CD4-positive, alpha-beta T cell treated with Interleukin-15 for 4 hours (primary cell): ENCODE measurements around the gene ARRDC3.

Source experiments
- DNase-seq: peaks from one replicate; pipeline ENCODE4 v3.0.0-alpha.2; 2020; ENCODE audit warnings: low spot score

Gene ARRDC3

DNA sequence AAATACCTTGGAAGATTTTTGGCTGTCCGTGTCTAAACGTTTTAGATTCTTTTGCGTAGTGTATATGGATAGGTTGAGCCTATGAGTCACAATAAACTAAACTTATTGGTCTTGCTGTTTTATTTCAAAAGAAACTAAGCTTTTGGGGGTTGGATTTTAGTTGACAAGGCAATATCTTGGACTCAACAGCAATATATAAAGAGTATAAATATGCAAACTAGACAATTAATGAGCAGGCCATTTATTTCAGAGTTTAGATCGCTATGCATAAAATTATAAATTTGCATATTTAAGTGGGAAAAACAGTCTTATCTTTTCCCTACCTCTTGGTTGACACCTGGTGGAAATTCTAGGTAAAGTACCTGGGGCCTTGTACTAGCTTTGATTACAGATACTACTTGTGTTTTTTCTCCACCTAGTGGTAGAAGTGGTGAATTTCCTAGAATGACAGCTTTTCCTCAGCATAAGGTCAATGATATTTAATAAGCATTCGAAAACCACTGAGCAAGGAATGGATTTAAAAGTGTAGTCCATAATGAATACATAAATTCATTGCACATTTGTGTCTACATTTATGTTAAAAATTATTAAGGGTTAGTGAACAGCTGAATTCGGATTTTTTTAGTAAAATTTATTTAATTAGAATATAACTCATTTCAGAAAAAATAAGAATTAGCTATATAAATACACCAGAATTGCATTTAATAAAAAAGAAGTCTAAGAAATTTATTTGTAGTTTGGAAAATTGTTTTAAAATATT is 1.7 kb upstream of the ARRDC3 start:
- DNase-seq = peak; percentile 90

DNA sequence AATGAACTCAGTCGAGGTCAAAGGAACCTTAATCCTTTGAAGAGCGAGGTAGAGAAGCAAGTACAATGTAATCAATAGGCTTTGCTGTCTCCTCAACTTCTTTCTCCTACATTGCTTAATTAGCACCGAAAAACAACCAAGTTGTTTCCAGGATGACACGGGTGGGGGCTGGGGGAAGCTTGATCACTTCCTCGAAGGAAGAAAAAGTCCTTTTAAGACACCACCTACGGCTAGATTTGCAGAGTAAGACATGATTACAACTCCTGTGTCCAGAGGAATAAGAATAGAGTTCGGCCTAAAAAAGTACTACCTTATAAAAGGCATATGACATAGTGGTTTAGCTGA is 811 bp upstream of the ARRDC3 start:
- DNase-seq = peak; percentile 23

DNA sequence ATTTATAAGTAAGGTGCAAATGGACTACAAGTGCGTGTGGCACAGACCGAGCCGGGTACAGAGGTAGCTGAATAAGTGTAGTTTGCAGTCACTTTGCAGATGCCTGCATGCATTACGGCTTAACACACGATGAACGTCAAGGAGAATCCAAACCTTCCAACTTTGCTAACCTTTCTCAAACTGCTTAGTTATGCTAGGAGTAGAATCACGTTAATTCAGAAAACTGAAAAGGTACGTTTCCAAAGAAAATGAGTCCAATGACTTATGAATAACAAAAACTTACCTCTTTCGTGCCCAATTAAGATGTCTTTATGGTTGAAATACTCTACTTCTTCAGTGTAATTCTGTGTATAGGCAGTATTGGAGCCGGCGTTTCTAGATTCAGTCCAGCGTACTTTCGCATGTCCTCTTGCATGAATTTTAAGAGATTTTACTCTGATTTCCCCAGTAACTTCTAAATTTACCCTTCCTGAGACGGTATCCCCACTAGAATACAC is 539 bp downstream of the ARRDC3 start:
- peak; percentile 44 for DNase-seq

DNA sequence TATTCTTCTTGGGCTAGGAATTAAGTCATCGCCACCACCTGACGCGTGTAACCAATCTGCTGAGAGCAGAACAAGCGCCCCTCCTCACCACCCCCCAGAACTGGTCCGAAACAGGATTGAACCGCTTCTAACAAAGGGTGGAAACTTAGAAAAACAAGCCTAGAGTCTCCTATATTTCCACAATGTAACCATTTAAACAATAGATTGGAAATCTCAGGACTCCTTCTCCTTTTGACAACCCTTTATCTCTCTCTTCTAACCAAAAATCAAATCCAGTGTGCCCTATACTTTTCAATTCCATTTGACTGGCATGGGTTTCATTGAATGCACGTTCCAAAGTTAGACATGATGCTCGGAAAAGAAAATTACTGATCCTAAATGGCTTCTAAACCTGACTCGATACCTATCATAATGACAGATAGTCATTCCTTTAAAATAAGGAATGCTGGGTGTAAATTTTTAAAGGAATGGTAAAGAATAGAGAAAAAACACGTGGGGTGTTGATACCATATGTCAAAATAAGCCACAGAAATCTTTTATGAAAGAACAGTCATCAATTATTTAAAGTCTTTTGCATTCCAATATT is 1.2 kb downstream of the ARRDC3 start:
- DNase-seq = peak; percentile 88

DNA sequence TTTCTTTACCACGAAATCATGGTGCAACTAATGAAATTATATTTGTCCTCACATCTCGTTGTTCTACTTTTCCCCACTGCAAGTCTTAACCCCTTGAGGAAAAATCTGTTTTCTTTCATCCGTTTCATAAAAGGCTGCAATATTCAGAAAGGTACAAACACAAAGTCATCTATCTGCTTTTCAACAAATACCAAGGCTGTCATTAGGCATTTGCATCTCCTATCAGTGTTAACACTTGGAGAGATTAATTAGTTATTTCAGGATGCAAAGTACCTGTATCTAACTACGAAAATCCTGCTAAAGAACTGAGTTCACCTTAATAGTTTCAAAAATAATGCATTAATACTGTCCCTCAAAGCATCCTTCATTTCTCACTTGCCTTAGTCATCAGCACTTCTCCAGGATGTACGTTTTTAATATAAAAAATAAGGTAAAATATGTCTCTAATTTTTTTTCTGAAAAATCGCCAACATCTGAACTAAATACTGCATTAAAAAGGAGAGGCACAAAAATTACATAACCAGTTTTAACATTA is 1.8 kb downstream of the ARRDC3 start:
- no peak for DNase-seq

DNA sequence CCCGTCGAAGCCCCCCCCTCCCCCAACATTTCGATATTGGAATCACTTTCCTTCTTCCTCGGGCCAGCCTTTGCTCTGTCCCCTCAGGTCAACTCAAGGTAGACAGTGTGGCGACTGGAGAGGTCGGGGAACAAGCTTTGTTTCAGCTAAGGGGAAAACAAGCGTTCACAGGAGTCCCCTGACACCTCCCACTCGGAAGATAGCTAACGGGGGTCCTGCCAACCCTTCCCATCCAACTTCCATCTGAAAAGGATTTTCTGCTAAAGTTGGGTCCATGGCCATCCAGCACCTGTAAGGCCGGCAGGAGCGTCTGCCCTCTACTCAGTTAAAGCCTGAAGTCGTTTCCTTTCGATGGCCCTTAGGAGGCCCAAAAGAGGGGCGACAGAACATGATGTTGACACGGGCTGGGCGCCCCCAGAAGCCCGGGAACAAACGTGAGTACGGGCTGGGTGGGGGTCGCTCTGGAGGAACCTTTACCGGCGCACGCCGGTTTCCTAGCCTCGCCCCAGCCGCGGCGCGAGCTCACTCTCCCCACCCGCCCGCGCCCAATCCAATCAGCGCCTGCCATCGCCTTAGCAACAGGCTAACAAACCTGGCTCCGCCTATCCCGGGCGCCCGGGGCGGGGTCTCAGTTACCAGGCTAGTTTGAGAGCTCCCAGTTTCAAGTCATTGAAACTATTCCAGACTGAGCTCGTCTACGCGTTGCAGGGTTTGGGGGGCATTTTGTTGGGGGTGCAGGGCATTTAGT is 2.5 kb downstream of the ARRDC3 start:
- peak; percentile 99 for DNase-seq

DNA sequence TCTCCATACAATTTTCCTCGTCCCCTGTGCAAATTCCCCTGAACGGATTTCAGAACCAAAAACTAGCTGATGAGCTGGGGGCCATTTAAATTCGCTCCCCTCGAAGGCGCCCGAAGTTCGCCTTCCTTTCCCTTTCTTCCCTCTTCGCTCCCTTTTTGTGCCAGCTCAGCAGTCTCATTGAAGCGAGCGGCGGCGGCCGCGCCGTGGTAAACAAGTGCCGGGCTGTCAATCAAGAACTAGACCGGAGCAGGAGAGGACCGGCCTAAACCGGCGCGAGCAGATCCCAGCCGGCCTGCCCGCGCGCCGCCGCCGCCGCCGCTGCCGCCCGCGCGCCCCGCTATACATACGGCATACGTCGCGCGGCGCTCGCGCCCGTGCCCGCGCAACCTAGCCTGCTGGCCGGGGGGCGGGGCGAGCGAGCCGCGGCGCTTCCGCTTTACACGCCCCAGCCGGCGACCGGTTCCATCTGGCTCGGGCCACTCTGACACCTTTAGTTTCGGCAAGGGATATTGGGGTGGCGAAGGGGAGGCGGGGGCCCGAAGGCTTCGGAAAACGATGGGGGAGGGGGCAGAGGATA is 3.1 kb downstream of the ARRDC3 start:
- DNase-seq = peak; percentile 97

DNA sequence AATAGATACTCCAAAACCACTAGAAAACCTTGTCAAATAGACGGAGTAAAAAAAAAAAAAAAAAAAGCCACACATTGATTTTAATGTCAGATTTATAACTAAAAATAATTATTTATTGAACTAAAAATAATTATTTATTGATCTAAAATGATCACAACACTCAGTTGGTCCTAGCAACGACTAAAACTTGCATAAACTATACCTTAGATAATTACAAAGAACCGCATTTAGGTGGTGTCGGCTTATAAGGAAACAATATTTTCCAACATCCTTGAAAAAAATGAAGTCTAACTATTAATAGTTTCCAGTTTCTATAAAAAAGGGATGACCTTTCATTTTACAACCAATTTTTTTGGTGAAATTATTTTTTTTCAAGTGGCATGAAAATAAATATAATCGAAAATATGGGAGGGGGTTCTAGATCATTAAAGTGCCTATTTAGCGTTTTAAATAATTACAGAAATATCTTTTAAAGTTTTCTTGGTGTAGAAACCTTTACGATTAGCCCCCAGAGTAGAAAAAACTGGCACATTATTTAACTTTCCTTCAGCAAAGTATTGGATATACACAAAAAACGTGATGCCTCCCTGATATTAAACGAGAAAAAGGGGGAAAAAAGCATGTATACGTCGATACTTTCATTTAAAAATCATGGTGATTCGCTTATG is 3.7 kb downstream of the ARRDC3 start:
- no peak for DNase-seq

DNA sequence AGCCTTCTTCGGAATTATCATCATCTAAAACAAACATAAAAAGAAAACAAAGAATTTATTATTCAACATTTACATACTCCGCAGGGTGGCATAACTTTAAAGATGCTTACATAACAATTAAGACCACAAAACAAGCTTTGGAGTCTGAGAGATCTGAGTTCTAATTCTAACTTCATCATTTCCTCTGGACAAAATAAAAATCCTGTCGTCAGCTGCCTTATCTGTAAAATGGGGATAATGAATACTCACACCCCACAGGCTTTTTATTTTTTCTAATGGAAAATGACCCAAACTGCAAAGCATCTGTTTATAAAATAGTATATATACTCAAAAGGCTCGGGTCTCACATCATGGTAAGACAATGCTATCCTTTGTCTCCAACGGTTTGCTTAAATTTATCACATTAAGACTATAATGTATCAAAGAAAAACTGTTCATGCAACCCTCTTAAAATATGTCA is 4.3 kb downstream of the ARRDC3 start:
- no peak for DNase-seq

DNA sequence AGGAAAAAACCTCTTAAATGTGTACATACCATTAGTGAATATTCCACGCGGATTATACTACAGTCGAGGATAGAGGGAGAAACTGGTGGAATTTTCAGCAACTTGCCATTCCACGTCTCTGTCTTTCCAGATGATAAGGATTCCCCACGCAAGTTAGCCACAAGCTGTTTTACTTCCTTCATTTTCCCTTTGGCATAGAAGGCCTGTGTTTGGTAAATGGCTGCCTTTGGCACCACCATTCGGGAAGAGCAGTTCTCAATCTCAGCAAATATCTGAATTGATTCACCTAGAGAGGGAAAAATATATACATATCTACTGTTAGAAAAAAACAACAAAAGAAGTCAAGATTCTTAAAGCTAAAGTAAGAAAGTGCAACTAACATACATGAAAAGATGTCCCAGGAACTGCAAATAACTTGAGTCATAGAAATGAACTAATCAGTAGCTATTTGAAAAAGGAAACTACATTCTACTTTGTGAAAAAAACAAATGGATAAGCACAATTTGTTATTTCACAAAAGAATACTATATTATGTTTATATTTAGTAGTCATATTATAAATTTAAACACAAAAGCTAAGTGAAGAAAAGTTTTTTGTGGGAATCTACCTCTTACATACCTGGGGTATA is 8.1 kb downstream of the ARRDC3 start:
- DNase-seq = no peak

DNA sequence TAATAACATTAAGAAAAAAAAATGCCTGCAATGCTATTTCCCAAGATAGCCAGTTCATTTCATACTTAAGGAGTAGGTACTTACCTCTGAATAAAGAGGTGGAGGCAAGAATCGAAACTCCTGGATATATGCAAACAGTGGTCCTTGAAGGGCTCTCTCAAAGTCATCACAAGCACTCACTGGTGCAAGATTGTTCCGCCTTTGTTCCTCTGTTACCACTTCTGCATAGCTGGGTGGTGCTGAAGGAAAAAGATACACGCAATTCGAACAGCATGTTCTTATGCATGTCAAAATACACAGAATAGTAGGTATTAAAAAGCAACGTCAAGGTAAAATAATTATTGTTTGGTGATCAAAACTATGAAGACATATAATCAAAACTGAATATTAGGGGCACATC is 9.5 kb downstream of the ARRDC3 start:
- no peak for DNase-seq

DNA sequence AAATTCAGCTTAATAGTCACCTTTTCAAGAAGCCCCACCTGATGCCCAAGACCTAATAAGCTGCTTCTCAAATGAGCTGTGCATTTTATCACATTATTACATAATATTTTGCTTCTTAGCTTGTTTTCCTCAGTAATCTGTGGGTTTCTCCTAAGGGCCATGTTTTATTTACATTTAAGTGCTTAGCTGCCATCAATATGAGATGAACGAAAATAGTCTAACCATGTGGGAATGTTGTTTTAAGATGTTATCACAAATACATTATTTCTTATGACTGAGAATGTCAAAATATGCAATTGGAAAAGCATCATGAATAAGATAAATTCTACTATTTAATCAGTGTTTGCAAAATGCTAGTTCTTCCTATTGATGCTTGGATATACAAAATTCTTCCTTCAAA is 10.1 kb downstream of the ARRDC3 start:
- no peak for DNase-seq

DNA sequence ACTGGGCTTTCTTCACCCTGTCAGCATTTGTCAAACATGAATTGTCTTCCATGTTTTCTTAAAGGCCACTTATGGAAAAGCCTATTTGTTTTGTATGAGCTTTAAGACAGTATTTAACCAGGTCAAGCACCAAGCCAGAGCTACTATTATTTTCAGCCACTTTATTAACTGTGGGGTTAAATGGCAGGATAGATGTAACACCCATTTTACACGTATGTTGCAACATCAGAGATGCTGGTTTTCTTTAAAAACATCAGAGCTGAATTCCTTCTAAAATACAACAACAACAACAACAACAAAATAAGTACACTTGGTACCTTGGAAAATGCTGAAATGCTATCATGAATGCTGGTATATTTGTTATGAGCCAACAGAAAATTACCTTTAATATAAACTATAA is 13.6 kb downstream of the ARRDC3 start:
- no peak for DNase-seq

DNA sequence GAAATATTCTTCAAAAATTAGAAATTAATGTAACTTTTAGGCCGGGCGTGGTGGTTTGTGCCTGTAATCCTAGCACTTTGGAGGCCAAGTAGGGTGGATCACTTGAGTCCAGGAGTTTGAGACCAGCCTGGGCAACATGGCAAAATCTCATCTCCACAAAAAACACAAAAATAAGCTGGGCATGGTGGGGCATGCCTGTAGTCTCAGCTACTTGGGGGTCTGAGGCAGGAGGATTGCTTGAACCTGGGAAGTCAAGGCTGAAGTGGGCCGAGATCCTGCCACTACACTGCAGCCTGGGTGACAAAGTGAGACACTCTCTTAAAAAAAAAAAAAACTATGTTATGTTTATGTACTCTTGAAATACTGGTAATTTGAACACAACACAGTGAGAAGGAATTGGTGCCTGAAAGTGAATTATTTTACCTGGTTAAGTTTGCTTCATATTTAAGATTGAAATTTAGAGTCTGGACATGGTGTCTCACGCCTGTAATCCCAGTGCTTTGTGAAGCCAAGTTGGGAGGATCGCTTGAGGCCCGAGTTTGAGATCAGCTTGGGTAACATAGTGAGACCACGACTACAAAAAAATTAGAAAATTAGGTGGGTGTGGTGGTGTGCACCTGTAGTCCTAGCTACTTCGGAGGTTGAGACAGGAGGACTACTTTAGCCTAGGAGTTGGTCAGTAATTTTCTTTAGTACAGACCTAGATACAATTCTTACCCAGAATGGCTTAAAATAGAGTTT is 15.0 kb downstream of the ARRDC3 start:
- no peak for DNase-seq

DNA sequence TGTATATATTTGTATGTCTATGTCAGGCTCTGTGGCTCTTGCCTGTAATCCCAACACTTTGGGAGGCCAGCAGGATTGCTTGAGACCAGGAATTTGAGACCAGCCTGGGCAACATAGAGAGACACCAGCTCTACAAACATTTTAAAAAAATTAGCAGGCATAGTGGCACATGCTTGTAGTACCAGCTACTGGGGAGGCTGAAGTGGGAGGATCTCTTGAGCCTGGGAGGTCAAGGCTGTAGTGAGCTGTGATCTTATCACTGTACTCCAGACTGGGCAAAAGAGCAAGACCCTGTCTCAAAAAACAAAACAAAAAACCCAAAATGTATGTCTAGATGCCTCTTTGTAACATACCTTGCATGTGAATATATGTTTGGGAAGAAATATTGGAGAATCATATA is 15.8 kb downstream of the ARRDC3 start:
- DNase-seq = no peak

DNA sequence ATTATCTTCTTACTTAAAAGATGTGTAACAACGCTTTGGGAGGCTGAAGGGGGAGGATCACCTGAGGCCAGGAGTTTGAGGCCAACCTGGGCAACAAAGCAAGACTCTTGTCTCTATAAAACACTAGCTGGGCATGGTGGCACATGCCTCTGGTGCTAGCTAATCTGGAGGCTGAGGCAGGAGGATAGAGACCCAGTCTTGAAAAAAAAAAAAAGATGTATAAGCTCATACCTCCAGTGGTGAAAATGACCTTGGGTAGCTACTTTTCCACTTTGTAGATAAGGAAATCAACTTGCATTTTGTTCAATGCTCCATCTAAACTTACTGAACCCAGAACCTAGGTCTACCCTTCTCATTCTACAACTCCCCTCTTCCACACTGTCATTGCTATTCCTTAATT is 16.6 kb downstream of the ARRDC3 start:
- no peak for DNase-seq

DNA sequence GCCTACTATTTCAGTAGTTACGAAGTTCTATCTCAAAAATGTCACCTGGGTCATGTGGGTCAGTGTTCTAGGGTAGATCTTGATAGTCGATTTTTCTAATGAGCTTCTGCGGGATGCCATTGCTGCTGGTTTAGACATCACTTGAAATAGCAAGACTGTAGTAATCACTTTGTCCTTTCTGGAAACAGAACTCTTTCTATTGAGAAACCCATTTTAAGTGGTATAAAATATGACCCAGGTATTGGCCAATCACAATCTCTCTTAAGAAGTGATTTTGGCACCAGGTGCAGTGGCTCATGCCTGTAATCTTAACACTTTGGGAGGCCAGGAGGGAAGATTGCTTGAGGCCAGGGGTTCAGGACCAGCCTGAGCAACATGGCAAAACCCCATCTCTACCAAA is 17.6 kb downstream of the ARRDC3 start:
- DNase-seq = no peak

DNA sequence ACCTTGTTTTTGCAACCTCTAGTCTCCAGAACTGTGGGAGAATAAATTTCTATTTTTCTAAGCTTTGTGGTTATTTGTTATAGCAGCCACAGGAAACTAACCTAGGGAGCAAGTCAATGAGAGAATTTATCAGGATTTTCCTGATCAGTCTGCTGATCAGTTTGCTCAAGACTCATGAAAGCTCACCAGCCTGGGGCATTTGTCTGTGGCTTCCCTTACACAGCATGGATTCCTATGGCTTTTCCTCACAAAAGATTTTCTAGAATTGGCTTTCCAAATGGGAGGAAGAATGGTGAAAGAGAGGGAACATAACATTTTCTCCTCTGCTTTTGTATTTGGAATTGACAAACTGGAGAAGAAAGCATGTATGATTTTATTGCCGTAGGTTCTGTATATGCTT is 20.2 kb downstream of the ARRDC3 start:
- no peak for DNase-seq

DNA sequence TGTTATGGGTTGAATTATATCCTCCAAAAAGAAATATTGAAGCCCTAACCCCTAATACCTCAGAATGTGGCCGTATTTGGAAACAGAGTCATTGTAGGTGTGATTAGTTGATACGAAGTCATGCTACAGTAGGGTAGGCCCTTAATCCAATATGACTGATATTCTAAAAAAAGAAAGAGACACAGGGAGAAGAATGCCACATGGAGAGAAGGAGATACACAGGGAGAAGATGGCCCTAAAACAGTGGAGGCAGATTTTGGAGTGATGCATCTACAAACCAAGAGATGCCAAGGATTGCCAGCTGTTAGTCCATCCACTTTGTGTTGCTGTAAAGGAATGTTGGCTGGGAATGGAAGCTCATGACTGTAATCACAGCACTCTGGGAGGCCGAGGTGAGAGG is 21.3 kb downstream of the ARRDC3 start:
- no peak for DNase-seq

DNA sequence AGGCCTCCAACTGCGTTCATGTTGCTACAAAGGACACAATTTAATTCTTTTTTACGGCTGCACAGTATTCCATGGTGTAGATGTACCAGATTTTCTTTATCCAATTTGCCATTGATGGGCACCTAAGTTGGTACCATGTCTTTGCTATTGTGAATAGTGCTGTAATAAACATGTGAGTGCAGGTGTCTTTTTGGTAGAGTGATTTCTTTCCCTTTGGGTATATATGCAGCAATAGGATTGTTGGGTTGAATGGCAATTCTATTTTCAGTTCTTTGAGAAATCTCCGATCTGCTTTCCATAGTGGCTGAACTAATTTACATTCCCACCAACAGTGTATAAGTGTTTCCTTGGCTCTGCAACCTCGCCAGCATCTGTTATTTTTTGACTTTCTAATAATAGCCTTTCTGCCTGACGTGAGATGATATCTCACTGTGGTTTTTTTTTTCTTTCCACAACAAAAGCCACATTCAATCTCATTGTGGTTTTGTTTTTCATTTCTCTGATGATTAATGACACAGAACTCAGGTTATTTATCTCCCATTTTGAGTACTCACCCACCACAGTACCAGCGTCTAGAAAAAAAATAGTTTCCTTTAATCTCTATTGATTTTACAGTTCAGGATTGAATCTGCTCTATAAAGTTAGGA is 21.9 kb downstream of the ARRDC3 start:
- DNase-seq = no peak
